HepG2 (cell line): ENCODE data around the gene NUDT19. TPM values are rescaled to one million over a fixed set of nuclear protein-coding genes. Genes with fewer than 3 reads are reported as not detected.

ENCODE experiments used
- ARID5B ChIP-seq: IDR thresholded peaks from 2 replicates; pipeline ENCODE4 v1.4.0; 2020; ENCODE audit warnings: mild to moderate bottlenecking, missing genetic modification reagents
- CBFB ChIP-seq: sonication (generic); formaldehyde crosslinking; IDR thresholded peaks from 2 replicates; pipeline ENCODE4 v1.4.0; 2020; ENCODE audit warnings: missing genetic modification reagents
- CENPBD1 ChIP-seq: sonication (generic); formaldehyde crosslinking; IDR thresholded peaks from 2 replicates; pipeline ENCODE4 v1.8.0; 2022; ENCODE audit warnings: missing genetic modification reagents, low read depth, mild to moderate bottlenecking, borderline replicate concordance
- FOXP4 ChIP-seq: sonication (generic); formaldehyde crosslinking; IDR thresholded peaks from 2 replicates; pipeline ENCODE4 v1.4.0; 2020; ENCODE audit warnings: missing genetic modification reagents
- ISL2 ChIP-seq: sonication (generic); formaldehyde crosslinking; IDR thresholded peaks from 2 replicates; pipeline ENCODE4 v1.5.0; 2020; ENCODE audit warnings: missing genetic modification reagents
- NCOA1 ChIP-seq: sonication (generic); formaldehyde crosslinking; IDR thresholded peaks from 2 replicates; pipeline ENCODE4 v1.9.0; 2021; ENCODE audit warnings: missing genetic modification reagents
- PRDM15 ChIP-seq: sonication (generic); formaldehyde crosslinking; IDR thresholded peaks from 2 replicates; pipeline ENCODE4 v1.4.0; 2020; ENCODE audit warnings: missing genetic modification reagents
- REST ChIP-seq, 2 experiments: IDR thresholded peaks; 2 replicates each; pipeline ENCODE4 v1.6.1; 2011 to 2012; ENCODE audit warnings: low read length in 2 of 2, borderline replicate concordance in 1 of 2, low read depth in 1 of 2, mild to moderate bottlenecking in 1 of 2, moderate library complexity in 1 of 2
- ZNF333 ChIP-seq: sonication (generic); formaldehyde crosslinking; IDR thresholded peaks from 2 replicates; pipeline ENCODE4 v1.4.0; 2020; ENCODE audit warnings: mild to moderate bottlenecking, missing genetic modification reagents, borderline replicate concordance
- ZNF788 ChIP-seq: sonication (generic); formaldehyde crosslinking; IDR thresholded peaks from 2 replicates; pipeline ENCODE4 v1.5.0; 2020; ENCODE audit warnings: mild to moderate bottlenecking, missing genetic modification reagents, borderline replicate concordance
- polyA plus RNA-seq, 8 experiments: library from polyadenylated mRNA; depleted of rRNA in 3 of 8; stranded (reverse) in 7 of 8; unstranded in 1 of 8; fragments of >200 nt; fragmentation: Illumina TruSeq in 4 of 8; extraction: Trizol in 4 of 8; gene quantifications; 2 replicates each; pipeline versions ENCODE4 v1.2.1 to v1.2.3, GENCODE V29; 2011 to 2016; ENCODE audit warnings: low read depth in 4 of 8, missing spikeins in 1 of 8, mixed read lengths in 1 of 8; ENCODE audit not compliant: insufficient read depth in 1 of 8
- total RNA-seq, 5 experiments: library from RNA; depleted of rRNA; stranded (reverse); fragments of >200 nt; fragmentation: Illumina TruSeq; extraction: Trizol; gene quantifications; 2 replicates each; pipeline ENCODE4 v1.2.3, GENCODE V29; 2016; ENCODE audit warnings: low read depth in 1 of 5

Gene NUDT19
- total and polyA plus RNA-seq, 2 of the 13 experiments (the other 11 are each of a cell fraction or from before 2014, with no cell fraction given), result 3.1 to 3.6 TPM

- TF ChIP-seq ARID5B (CRISPR knock-in tag) (peak; percentile 56), ISL2 (CRISPR knock-in tag) (peak; percentile 78), CENPBD1 (CRISPR knock-in tag) (no peak), FOXP4 (CRISPR knock-in tag) (0 out of 2 replicates have a peak, but pooled peaks have one; percentile 36), PRDM15 (no peak), ZNF788 (no peak), NCOA1 (CRISPR knock-in tag) (no peak), CBFB (CRISPR knock-in tag) (peak; percentile 96), REST (IDR thresholded peaks at IDR 0.05; ENCODE audit: borderline replicate concordance in 1 of 2, low read depth in 1 of 2, low read length in 2 of 2) (peak in 1 of 2 experiments; percentile 41; a peak in 1 of 4 replicates), ZNF333 (CRISPR knock-in tag) (no peak)
These were observed 10.4 kb downstream of the NUDT19 start (continued) for GRCh38 chr19:32702010-32702409.
